KBM-7 (cell line): ENCODE data around the gene ABCB11.
"Not testable (repeated sequence)": the region's sequence is repeated elsewhere in the genome, so short reads cannot be mapped to it uniquely, and the experiment has no call there.

Experiments used
- DNase-seq: peaks from one replicate; pipeline ENCODE4 v3.0.0-alpha.2; 2015
- in situ Hi-C: fragments of 300-500 bp; cut with MboI; formaldehyde crosslinking; loops from 2 replicates; pipeline ENCODE4 v1.14.3; 2020; ENCODE audit warnings: low sequenced_read_pairs, low pct_unique_long_range_greater_than_20kb, mixed read lengths

The ABCB11 gene

DNA sequence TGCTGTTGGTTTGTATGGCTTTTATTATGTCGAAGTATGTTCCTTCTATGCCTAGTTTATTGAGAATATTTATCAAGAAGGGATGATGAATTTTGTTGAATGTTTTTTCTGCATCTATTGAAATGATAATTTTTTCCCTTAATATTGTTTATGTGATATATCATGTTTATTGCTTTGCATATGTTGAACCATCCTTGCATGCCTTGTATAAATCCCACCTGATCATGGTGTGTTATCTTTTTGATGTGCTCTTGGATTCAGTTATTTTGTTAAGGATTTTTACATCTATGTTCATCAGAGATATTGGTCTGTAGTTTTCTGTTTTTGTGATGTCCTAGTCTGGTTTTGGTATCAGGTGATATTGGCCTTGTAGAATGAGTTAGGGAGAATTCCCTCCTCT, 79.3 kb downstream of the ABCB11 start:
- DNase-seq: no peak
- in situ Hi-C loops: loop anchor here (25.0 kb wide), 1 partner anchor 160 kb away; no protein-coding TSS in a partner anchor

DNA sequence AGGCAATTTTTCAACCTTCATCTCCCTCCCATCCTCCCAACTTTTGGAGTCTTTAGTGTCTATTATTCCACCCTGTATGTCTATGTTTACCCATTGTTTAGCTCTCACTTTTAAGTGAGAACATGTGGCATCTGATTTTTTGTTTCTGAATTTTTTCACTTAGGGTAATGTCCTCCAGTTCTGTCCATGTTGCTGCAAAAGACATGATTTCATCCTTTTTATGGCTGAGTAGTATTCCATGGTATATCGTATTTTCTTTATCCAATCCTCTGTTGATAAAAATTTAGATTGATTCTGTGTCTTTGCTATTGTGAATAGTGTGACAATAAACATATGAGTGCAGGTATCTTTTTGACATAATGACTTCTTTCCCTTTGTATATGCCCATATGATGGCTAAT, 81.8 kb downstream of the ABCB11 start:
- DNase-seq: no peak
- in situ Hi-C loops: no loop called here

DNA sequence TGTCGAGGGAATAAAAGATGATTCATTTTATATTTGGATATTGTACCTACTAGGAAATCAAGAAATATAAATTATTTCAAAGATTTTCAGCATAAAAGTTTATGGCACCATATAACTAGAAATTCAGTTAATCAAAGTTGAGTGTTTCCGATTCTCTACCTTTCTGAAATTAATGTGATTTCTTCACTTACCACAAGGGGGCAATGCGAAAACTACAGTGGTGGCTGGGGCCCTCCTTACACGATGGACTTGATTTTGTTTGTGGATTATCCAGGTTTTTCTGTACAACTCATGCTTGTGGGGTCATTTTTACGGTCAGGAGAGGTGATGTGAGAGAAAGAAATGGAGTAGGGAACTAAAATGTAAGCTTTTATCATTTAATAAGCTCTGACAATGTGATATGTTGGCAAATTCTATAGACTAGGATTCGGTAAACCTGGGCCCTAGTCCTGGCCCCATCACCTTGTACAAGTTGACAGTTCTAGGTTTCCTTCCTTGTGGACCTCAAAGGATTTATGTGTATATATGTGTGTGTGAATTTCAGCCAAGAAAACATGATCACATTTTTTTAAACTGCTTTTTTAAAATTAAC, 82.4 kb downstream of the ABCB11 start:
- in situ Hi-C loops: no loop called here
- DNase-seq: peak; percentile 37

DNA sequence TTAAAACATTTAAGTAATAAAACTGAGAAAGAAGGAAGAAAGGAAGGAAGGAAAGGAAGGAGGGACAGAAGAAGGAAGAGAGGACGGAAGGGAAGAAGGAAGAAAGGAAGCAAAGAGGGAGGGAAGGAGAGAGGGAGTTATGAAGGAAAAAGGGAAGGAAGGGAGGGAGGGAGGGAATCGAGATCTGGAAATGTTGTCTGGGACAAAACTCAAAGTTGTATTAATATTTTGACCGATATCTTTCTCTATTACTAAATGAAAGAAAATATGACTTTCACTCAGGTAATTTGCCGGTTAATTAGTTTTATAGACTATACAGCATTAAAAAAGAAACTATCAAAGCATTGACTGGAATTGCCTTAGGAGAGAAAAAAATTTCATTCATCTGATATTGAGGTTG, 85.6 kb downstream of the ABCB11 start:
- no peak for DNase-seq
- in situ Hi-C loops: no loop called here

DNA sequence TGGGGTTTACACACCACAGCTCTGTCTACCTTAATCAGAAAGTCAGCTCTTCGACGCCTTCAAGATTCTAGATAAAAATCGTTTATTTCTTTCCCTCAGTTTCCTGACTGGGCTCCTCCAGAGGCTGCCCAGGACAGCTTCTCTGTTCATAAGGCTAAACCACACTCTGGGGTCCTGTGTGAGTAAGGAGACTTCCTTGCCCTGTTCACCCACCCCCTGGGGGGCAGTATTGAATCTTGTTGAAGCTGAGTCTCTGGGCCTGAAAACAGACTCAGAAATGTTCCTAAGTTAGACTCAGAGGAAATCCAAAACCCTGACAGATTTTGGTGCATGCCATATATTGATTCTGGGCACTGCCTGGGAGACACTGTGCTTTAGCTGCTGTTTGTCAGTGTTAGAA, 87.1 kb downstream of the ABCB11 start:
- in situ Hi-C loops: no loop called here
- no peak for DNase-seq

DNA sequence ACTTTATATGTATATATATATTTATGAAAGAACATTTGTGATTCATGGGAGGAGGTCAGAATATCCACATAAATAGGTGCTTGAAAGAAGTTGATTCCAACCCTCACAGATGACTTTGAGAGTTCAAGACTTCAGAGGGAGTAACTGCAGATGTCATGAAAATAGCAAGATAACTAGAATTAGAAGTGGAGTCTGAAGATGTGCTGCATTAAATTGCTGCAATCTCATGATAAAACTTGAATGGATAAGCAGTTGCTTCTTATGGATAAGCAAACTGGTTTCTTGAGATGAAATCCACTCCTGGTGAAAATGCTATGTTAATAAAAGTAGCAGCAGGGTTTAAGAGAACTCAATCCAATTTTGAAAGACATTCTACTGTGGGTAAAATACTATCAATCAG, 89.8 kb downstream of the ABCB11 start:
- in situ Hi-C loops: no loop called here
- no peak for DNase-seq

DNA sequence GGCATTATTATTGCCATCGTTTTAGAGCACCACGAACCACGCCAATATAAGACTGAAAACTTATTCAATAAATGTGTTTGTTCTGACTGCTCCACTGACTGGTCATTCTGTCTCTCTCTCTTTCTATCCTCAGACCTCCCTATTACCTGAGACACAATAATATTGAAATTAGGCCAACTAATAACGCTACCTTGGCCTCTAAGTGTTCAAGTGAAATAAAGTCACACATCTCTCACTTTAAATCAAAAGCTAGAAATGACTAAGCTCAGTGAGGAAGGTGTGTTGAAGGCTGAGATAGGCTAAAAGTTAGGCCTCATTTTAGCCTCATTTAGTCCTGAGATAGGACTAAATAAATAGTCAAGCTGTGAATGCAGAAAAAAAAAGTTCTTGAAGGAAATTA, 91.2 kb downstream of the ABCB11 start:
- in situ Hi-C loops: no loop called here
- no peak for DNase-seq

DNA sequence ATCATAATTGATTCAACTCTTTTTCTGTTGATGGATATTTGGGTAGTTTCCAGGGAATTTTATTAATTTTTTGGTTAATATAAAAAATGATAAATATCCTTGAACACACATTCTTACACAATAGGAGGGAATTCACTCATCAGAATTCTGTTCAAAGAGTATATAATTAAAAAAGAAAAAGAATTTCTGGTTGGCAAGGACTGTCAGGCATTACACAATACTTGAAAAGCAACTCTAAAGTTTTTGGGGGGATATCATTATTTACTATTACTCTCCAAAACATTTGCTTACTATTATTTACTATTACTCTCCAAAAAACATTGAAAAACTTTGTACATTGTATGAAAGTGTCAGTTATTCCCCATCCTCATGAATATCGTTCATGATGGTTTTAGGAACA, 92.1 kb downstream of the ABCB11 start:
- DNase-seq: no peak
- in situ Hi-C loops: no loop called here

DNA sequence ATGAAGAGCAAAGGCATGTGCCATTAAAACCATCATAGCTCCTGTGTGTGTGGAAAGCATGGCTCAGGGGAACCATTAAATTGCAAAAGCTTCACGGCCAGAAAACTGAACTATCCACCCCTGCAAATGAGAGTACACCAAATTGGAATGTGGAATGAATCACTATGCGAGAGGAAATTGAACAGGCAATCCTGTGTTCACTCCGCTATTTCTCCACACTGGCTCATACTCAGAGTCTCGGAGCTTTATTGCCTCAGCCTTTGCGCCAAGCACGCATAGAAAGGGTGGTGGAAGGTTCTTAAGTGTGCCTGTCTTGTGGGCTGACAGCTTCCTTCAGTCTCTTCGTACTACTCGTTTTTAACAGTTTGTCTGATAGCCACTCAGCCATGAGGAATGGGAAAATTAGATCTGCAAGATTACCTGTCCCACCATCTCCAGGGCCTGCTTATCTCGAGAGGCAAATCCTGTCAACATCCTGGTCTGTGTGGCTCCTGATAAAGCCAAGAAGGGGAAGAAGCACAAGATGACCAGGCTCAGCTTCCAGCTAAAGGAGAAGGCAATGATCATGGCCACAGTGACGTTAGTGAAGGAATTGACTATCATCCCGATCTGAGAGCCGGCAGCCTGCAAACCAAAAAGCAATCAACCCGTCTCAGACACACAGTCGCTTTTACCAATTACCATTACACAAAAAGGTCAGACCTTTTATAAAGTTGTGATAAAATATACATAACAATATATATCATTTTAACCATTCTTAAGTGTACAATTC, 95.1 kb downstream of the ABCB11 start:
- in situ Hi-C loops: no loop called here
- DNase-seq: peak; percentile 27

DNA sequence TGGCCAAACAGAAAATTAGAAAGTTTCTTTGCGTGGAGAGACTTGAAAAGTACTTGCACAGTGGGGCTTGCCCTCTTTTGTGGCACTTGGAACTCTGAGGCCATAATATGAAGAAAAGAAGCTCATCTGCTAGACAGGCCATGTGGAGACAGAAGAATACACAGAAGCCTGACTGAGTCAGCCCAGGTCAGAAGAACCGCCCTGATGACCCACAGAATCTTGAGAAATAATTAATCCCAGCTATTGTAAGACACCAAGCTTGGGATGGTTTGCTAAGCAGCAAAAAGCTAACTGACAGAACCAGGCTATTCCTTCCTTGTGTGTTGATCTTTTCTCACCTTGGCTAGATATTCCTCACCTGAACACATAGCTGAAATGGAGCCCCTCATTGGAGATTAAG, 96.3 kb downstream of the ABCB11 start:
- in situ Hi-C loops: no loop called here
- DNase-seq: no peak

DNA sequence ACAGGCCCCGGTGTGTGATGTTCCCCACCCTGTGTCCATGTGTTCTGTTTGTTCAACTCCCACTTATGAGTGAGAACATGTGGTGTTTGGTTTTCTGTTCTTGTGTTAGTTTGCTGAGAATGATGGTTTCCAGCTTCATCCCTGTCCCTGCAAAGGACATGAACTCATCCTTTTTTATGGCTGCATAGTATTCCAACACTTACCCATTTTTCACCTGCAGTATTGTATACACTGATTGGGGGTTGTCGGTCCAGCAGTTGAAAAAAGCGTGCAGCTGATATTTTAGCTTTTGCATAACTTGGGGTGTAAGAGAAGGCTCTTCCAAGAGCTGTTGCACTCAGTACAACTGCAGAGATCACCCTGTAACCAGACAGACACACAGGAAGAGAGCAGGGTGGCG, 99.0 kb downstream of the ABCB11 start:
- DNase-seq, in situ Hi-C loops: not testable (repeated sequence)

DNA sequence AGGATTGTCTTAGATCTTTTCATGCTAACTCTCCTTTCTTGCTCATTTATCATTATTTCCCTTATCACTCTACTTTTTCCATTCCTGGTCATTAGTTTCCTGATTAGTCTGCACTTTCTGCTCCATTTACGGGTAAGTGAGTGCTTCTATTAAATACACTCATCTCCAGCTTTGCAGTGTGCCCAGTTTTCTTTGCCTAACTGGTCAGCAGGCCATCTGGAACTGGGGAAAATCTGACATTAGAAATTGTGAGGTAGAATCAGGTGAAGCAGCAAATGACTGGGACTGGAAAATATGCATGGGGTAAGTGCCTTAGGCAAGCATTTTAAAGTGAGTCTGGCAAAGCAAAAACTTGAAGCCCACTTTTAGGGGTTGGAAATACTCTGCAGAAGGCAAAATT, 100.9 kb downstream of the ABCB11 start:
- in situ Hi-C loops: no loop called here
- no peak for DNase-seq

DNA sequence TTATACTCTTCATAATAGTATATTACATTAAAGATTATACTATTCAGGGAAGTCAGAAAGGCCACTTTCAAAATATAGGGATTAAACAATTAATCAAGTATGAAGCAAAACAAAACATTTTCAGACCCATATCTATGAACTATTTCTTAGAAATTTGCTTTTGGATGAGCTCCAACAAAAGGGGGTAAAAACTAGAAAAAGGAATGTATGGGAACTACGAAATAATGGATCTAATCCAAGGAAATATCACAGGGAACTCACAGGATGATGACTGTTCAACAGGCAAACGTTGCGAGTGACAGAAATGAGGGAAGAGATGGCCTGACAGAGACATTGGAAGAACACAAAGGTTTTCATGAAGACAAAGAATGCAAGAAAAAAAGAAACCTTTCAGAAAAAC, 102.1 kb downstream of the ABCB11 start:
- no peak for DNase-seq
- in situ Hi-C loops: no loop called here

DNA sequence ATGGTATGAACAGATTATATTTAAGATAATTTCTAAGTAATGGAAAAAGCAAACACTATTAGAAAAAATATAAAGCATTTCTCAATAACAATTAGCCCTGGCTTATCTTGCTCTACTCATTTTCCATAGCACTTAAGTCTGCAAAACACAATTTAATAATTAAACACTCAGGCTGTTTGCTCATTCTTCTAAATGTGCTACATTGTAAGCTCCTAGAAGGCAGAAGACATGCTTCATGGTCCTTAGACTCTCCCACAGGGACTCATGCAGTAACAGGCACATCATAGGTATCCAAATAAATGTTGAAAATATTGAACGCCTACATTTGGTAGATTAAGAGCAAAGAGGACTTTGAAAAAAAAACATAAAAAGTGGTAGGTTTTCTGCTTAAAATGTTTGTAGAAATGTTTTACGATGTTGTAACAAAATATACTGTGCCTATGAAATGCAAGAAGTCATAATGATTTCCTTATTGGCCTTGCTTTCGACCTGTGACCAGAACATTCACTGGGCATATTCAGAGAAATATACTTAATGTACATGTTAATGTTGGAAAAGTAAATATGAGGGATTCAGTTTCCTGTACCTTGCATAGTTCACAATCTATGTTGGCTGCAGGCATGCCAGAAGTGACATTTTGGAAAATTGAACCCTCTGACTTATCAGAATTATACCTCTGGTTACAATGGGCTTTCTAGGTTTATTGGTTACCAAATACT, 102.9 kb downstream of the ABCB11 start:
- in situ Hi-C loops: no loop called here
- no peak for DNase-seq

DNA sequence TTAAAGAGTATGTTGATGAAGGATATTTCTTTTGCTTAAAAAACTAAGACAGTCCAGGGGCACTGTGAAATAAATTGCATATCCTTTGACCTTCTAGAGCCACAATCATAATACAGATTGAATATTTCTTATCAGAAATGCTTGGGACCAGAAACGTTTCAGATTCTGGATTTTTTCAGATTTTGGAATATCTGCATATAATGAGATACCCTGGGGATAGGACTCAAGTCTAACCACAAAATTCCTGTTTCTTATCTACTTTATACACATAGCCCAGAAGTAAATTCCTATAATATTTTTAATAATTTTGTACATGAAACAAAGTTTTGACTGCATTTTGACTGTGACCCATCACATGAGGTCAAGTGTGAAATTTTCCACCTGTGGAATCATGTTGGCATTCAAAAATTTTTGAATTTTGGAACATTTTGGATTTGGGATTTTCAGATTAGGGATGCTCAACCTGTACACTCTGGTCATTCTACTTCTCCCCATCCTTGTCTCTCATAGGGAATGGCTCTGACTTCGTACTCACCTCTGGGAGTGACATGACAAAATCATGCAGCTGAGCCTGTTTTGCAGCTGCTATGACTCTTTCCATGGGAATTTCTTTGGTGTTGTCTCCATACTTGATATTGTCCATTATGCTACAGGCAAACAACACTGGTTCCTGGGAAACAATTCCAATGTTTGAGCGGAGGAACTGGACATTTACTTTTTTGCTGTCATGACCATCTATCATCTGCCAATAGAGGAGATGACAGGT, 104.3 kb downstream of the ABCB11 start:
- no peak for DNase-seq
- in situ Hi-C loops: no loop called here

DNA sequence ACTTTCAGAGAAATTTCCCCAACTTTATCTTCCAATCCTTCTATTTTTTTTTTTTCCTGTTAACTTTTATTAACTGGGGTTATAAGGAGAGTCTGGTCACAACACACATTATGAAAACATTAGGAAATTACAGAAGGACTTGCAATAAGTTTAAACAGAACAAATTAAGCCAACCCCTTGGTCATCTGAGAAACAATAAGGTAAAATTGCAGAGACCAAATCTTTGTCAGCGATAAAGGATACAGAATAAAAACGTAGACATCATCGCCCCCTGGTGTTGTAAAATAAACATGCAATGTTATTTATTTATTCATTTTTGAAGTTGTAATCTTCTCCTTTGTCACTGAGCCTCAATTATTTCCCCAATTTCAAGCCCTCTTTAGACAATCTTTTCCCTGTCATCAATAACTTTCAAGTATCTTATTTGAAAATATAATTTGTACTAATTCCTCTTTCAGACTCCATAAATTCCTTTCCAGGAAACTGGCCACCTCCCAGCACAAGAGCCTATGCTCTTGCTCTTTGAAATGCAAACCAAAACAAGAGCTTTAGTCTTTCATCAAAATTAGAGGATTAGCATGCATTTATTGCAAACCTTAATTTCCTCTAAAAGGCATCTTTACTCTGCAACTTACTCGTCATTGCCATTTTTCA, 110.5 kb downstream of the ABCB11 start:
- in situ Hi-C loops: loop anchor here (25.0 kb wide), 2 partner anchors 133 to 583 kb away; no protein-coding TSS in a partner anchor

DNA sequence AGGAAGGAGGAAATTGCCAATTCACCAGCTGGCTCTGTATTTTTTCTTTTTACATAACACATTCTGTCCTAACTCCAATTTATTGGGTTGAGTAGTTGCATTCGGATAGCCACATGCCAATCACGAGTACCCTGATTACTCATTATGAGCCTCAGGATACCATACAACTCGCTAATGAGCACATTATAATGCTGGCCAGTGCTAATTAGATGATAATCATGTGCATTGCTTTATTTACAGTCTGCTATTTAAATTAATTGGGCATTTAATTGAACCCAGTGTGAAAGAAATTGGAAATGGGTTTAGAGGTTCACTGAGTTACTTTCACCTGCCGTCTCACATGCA, 114.8 kb downstream of the ABCB11 start:
- DNase-seq: no peak
- in situ Hi-C loops: loop anchor here (25.0 kb wide), 2 partner anchors 129 to 579 kb away; no protein-coding TSS in a partner anchor

More for the DNA sequence above, 110.5 kb downstream of the ABCB11 start:
- peak; percentile 77 for DNase-seq

DNA sequence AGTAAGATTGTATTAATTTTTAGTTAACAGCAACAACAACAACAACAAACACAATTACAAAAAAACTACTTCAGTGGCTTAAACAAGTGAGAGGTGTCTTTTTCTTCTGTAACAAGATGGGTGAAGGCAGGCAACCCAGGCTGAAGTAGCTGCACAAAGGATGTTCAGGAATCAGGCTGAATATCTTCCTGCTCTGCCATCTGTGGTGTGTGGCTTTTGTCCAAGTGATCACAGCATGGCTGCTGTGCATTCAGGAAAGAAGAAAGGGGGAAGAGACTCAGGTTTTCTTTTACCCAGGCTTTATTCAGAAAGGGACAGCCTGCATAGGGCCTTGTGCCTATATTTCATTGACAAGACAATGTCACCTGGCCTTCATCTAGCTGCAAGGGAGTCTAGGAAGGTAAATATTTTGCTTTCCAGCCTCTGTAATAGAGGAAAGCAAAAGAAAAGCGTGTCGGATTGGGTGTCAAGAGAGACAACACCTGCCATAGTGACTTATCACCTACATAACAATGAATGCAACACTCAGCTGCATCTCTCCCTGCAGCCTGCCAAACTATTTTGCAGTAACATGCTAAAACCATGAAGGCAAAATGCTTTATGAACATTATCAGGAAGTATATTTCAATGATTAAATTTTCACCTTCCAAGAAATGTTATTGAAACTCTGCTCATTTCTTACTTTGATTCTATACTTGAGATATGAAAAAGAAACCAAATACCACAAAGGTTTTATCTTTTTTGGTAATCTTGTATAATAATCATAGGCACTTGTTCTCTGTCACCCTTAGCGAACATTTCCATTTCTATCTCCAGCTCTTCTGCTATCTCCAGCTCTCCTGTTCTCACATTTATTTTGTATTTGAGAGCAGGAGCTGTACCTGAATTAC, 115.4 kb downstream of the ABCB11 start:
- in situ Hi-C loops: loop anchor here (25.0 kb wide), 2 partner anchors 128 to 578 kb away; no protein-coding TSS in a partner anchor
- peak; percentile 14 for DNase-seq
